OCI-LY3 (cell line): Measurements from ENCODE around the gene RNF152.

Experiments
- CTCF ChIP-seq: fragments of 200-600, 300-600 bp; sonication (generic); IDR thresholded peaks from 2 replicates; pipeline ENCODE4 v1.5.1; 2014; ENCODE audit warnings: antibody characterized with exemption, low read length, low read depth
- EZH2phosphoT487 ChIP-seq: fragments of 200-600 bp; shearing (Covaris generic); IDR thresholded peaks from 2 replicates; pipeline ENCODE4 v1.6.1; 2018; ENCODE audit warnings: antibody characterized with exemption, mixed run types, low read depth

DNA sequence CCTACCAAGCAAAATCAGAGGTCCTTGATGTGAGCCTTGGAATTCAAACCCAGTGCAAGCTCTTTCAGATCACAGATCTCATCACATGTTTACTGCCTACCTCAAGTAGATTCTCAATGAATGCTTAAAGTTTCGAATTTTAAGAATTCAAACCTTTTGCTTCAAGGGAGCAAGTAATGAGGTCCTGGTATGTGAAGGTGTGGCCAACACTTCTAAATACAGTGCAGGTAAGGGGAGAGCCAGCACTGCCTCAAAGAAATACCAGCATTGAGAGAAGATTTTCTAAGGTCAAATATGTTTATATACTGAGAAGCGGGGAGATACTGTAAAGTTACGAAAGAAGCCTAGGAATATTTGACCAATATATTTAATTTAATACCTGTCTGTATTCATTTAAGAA is 19.7 kb upstream of the RNF152 start:
- TF ChIP-seq CTCF (no peak), EZH2phosphoT487 (no peak)
